Prostate gland (tissue), 2 donors: ENCODE data around the gene ADAM10.

Source experiments
- CTCF ChIP-seq, 4 experiments: fragments of 200-600 bp in 2 of 4; fragments of 450-650 bp in 2 of 4; sonication (generic) in 2 of 4; IDR thresholded peaks; 1 replicate in 3 of 4; 2 replicates in 1 of 4; pipeline ENCODE4 v1.5.1; 2016 to 2019; ENCODE audit warnings: antibody characterized with exemption in 4 of 4, mild to moderate bottlenecking in 2 of 4, moderate library complexity in 2 of 4
- POLR2A ChIP-seq: fragments of 450-650 bp; IDR thresholded peaks from one replicate; pipeline ENCODE4 v1.6.1; 2016; ENCODE audit warnings: antibody characterized with exemption, mild to moderate bottlenecking
- POLR2AphosphoS5 ChIP-seq: sonication (generic); formaldehyde crosslinking; IDR thresholded peaks from one replicate; pipeline ENCODE4 v1.6.1; 2017; ENCODE audit warnings: antibody characterized with exemption

- TF ChIP-seq CTCF (IDR thresholded peaks at IDR 0.05), result no peak
- no peak for TF ChIP-seq POLR2AphosphoS5
- no peak for TF ChIP-seq POLR2A
Measured at GRCh38 chr15:58689646-58690045, 59.9 kb downstream of the ADAM10 start.
